NCI-H128 (cell line): ENCODE results near the gene SYT7.
"Not testable (repeated sequence)": the region's sequence is repeated elsewhere in the genome, so short reads cannot be mapped to it uniquely, and the experiment has no call there.

Experiments
- DNase-seq: peaks from one replicate; lab custom pipeline; 2025; ENCODE audit not compliant: unreplicated experiment; lab: John Stamatoyannopoulos, UW

The SYT7 gene, protein sequence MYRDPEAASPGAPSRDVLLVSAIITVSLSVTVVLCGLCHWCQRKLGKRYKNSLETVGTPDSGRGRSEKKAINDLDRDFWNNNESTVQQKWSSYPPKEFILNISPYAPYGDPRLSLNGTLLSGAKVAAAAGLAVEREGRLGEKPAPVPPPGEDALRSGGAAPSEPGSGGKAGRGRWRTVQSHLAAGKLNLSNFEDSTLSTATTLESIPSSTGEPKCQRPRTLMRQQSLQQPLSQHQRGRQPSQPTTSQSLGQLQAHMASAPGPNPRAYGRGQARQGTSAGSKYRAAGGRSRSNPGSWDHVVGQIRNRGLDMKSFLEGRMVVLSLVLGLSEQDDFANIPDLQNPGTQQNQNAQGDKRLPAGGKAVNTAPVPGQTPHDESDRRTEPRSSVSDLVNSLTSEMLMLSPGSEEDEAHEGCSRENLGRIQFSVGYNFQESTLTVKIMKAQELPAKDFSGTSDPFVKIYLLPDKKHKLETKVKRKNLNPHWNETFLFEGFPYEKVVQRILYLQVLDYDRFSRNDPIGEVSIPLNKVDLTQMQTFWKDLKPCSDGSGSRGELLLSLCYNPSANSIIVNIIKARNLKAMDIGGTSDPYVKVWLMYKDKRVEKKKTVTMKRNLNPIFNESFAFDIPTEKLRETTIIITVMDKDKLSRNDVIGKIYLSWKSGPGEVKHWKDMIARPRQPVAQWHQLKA

GRCh38 chr11:61581030-61581928 lies at the start of gene SYT7:
SYT7 (minus strand) TSS chr11:61581076; CDS start chr11:61580820, 256 bp downstream.
- peak; percentile 96 for DNase-seq

DNA sequence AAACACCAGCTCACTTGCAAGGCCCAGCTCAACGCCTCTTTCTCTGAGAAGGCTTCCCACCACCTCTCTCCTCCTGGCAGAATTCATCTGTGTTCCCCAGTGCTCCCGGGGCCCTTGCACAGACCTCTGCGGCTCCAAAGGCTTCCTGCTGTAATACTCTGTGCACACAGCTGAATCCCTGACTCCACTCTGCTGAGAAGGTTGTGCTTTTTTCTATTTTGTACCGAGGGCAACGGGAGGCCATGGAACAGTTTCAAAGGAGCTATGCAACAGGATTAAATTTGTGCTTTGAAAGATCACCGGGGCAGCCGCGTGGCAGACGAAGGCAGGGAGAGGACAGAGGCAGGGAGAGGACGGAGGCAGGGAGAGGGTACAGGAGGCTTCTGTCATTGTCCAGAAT lies 49.2 kb upstream of the SYT7 start:
- no peak for DNase-seq

GRCh38 chr11:61629082-61629833 lies 48.4 kb upstream of the SYT7 start:
- DNase-seq, result no peak

DNA sequence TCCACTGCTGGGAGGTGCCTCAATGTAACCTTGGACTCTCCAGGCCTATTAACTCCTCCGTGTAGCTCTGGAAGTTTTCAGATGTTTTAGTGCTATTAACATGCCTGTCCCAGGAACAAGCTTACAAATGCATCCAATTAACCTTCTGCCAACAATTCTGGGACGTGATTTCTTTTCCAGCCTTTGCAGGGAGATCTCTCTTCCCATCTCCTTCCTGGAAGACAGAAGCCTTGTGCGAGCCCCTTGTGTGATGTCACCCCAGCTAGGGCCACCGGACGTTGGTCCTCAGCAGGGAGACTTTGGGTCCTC lies 47.7 kb upstream of the SYT7 start:
- DNase-seq, result no peak

DNA sequence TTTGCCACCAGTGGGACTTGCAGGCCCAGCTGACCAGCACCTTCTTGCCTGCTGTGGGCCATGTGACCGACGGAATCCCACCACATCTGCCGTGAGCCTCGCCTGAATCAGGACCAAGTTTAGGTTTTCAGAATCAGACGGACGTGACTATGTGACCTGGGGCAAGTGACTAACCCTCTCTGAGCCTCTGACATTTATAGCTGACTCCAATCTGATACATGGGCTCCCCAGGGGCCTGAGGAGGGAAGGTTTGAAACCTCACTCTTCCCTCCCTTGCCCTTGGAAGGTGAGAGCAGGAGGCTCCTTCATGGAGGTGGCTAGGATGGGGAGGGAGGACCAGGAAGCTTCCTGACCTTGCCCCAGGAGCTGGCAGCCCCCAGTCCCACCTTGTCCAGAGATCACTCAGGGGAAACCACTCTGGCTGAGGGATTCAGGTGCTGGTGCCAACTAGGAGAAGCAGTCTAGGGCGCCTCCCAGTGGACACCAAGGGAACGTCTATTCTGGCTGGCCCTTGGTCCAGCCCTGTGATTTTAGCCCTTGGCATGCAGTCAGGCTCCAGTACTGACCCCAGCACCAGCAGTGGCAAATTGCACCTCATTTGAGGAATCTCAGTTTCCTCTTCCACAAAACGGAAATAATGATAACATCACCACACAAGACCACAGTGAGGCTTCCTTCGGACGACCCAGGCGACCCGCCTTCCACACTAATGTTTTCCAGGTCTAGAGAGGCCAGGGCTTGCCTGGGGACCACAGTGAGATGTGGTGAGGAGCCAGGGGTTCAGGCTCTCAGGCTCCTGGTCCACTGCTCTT lies 47.2 kb upstream of the SYT7 start:
- no peak for DNase-seq

DNA sequence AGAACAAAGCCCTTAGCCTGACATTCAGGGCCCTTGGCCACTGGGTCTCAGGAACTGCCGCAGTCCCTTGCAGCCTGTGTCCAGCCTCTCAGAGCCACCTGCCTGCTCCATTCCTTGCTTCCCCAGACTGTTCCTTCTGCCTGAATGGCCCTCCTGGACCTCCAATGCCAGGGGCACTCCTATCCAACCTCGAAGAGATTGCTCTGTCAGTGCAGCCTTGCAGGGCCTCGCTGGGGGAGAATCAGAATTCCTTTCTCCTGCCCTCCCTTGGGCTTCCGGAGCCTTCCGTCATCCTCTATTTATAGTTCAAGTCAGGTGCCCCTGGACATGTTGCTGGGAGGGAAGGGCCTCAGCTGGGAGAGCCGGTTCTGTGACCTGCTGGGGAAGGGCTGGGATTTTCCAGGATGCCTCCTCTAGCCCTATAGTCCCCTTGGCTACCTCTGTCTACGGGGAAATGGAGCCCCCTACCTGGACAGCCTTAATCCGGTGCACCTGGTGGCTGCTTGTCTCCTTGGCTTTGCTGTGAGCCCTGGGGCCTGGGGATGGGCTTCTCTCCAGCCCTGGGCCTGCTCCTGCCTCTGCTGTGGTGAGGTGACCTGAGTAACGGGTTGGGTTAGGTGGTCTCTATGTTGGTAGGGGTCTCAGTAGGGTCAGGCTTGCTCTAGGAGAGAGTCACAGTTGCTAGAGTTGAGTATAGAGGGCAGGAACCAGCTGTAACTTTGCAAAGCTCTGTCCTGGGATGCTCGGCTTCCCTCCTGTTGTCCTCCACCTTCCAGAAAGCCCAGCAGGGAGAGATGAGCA lies 45.9 kb upstream of the SYT7 start:
- DNase-seq, result no peak

DNA sequence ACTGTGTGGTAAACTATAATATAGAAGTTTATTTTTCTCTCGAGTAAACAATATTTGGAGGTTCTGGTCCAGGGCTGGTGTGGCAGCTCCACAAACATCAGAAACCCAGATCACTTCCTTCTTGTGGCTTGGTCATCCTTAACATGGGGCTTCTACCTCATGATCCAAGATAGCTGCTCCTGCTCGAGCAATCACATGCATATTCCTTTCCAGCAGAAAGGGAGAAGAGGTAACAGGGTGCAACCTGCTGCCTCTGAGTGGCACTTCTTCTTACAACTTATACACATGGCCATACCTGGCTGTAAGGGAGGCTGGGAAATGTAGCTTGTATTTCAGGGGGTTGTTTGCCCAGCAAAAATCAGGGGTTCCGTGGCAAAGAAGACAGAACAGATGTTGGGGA lies 44.6 kb upstream of the SYT7 start:
- DNase-seq, result no peak

- DNase-seq, result no peak
Measured at GRCh38 chr11:61621917-61622585, 41.2 kb upstream of the SYT7 start.

DNA sequence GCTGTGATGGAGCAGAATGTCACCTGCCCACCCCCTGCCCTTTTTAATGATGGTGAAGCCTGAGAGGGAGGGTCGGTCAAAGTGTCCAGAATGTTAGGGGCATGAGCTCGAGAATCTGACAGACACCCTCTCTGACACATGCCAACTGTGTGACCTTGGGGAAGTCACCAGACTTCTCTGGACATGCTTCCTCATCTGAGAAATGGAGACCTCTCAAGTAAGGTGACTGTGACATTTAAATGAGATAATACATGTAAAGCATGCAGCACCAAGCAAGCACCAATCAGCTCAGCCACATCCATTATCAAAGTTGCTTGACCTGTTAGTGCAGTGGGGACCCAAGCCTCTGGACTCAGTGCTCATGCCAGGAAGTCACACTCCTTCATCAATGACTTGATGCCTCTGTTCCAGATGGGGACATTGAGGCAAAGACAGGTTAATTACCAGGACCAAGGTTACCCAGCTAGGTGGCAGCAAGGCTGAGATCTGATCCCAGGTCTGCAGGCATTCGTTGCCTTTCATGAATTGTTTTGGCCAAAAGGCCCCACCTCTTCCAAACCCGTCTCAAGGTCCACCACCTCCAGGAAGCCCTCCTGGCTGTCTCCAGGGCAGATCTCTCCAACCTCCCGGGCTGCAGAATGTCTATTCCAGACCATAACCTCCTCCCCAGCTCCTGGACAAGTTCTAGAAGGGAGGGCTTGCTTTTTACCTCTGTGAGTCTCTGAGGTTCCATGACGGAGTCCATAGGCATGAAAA lies 38.8 kb upstream of the SYT7 start:
- no peak for DNase-seq

DNA sequence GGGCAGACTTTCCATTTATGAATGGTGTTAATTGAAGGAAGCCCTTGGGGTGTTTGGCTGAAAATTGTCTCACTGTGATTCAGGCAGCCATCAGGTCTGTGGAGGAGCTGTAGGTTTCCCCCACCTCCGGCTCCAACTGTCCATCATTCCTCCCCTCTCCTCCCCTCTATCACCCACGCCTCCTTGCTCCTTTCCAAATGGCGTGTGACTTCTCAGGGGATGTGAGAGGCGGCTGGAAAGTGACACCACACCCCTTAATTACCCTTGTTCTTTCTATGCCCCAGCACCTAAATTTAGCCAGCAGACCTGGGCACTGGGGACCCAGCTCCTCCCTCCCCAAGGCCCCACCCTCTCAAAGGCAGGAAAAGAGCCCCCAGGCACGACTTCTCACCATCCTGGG lies 38.1 kb upstream of the SYT7 start:
- no peak for DNase-seq

GRCh38 chr11:61617515-61617914 lies 36.6 kb upstream of the SYT7 start:
- DNase-seq, result no peak

- no peak for DNase-seq
Measured at GRCh38 chr11:61616434-61616833, 35.6 kb upstream of the SYT7 start.

DNA sequence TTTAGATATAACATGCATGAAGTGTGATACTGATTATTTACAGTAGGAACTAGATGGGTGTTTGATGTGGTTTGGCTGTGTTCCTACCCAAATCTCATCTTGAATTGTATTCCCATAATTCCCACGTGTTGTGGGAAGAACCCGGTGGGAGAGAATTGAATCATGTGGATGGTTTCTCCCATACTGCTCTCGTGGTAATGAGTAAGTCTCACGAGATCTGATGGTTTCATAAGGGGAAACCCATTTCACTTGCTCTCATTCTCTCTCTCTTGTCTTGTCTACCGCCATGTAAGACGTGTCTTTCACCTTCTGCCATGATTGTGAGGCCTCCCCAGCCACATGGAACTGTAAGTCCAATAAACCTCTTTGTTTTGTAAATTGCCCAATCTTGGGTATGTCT lies 33.9 kb upstream of the SYT7 start:
- DNase-seq, result not testable (repeated sequence)

DNA sequence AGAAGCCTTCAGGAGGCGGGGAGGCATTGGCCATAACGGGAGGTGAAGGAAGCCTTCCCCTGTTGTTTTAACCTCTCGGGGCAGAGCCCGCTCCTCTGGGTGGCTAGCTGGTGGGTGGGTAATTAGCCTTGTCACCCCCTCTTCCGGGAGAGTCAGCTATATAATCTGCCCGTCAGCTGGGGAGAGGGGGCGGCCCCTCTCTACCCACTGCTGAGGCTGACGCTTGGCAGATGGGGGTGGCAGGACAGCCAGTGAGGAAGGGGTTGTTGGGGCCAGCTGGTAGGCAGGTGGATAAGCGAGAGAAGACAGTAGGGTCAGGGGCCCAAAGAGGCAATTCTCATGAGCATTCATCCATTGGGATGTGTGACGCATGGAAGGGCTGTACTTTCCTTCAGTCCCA lies 33.0 kb upstream of the SYT7 start:
- no peak for DNase-seq

DNA sequence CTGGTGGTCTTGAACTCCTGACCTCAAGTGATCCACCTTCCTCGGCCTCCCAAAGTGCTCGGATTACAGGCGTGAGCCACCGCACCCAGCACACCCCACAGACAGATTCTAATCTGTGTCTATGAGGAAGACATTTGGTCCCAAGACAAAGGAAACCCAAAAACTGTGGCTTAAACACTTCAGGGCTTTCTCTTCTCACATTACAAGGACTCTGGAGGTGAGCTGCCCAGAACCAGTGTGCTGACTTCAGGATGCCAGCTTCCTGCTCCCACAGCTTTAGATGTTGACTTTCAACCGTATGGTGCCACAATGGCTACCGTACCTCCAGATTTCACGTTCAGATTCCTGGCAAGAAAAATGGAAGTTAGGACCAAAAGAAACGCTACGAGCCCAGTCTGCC lies 32.2 kb upstream of the SYT7 start:
- DNase-seq, result no peak

GRCh38 chr11:61611309-61611708 lies 30.4 kb upstream of the SYT7 start:
- DNase-seq, result no peak

- no peak for DNase-seq
Measured at GRCh38 chr11:61610905-61611304, 30.0 kb upstream of the SYT7 start.

- DNase-seq, result no peak
Measured at GRCh38 chr11:61609980-61610366, 29.1 kb upstream of the SYT7 start.
